Head of caudate nucleus (tissue), 42 donors: ENCODE results near the gene MPL.

ENCODE experiments used
- DNase-seq, 42 donors: peaks; one replicate each; pipeline versions ENCODE4 v3.0.0 to v3.0.0-alpha.2; 2020 to 2021; ENCODE audit warnings: mixed read lengths in 7 of 42
- intact Hi-C: fragments of 100-400 bp; cut with DNase I; formaldehyde crosslinking; loops from one replicate; pipeline ENCODE4 v1.15.0; 2022

MPL gene

DNA sequence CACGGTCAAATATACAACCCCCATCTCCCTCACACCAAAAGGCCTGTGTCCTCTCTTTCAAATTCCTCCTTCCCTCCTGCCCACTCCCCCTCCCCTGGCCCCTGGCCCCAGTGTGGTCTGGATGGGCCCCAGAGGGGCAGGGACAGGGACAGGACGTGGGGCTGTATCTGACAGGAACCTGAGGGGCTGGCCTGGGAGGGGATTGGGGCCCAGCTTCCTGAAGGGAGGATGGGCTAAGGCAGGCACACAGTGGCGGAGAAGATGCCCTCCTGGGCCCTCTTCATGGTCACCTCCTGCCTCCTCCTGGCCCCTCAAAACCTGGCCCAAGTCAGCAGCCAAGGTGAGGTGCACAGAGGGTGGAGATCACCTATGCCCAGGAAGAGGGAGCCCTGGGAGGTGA lies at the start of gene MPL:
Gene MPL (plus strand): TSS at position 231 of the 400 bp plus-strand sequence. CDS start 31 bp downstream, at position 262.
- peak in 2 of 42 donors; percentile 13 to 23 for DNase-seq
- intact Hi-C loops: no loop called here

- DNase-seq: peak in 6 of 42 donors; percentile 21 to 47 (median 34)
- intact Hi-C loops: no loop called here
These were observed 49.4 kb upstream of the MPL start for GRCh38 chr1:43288058-43288784.

DNA sequence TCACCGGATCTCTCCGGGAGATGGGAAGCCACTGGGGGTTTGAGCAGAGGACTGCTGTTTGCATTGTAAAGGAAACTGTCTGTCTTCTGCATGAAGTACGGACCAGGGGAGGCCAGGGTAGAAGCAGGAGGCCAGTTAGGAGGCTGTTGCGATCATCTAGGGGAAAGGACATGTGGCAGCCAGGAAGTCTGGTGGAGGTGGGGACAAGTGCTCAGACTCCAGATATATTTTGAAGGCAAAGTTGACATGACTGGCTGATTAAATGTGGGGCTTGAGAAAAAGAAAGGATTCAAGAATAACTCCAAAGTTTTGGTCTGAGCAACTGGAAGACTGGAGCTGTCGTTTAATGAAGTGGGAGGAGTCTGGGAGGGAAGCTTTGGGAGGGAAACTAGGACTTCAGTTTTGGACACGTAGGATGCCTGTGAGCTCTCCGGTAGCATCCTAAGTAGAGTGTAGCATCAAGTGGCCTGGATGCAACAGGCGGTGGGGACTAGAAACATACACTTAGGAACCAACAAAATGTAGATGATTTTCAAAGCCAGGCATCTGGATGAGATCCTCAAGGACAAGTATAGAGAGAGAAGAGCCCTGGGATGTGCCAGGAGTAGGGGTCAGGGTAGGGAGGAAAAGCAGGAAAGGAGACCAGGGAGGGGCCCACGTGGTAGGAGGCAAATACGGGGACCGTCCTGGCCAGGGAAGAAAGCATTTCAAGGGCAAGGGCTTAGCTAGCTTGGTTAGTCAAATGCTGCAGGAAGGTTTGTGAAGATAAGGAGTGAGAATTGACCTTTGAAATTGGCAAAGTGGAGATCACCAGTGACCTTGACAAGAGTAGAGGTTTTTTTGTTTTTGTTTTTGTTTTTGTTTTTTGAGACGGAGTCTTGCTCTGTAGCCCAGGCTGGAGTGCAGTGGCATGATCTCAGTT lies 48.6 kb upstream of the MPL start:
- intact Hi-C loops: no loop called here
- no peak for DNase-seq

DNA sequence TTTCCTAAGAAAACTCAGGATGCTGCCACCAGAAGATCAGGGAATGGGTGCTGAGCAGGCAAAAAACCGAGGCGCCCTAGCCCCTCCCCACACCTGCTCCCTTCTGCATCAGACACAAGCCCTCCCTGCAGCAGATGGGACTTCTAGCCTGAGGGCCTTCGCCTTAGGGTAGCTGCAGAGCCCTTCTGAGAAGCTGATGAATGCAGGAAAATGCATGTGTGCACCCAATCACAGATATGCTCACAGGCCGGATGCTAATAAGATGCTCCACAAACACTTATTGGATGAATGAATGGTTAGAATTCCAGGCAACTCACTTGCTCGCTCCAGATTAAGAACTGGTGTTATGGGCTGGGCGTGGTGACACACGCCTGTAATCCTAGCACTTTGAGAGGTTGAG lies 45.4 kb upstream of the MPL start:
- no peak for DNase-seq
- intact Hi-C loops: no loop called here

- no peak for DNase-seq
- intact Hi-C loops: no loop called here
These were observed 44.9 kb upstream of the MPL start for GRCh38 chr1:43292679-43293078.

DNA sequence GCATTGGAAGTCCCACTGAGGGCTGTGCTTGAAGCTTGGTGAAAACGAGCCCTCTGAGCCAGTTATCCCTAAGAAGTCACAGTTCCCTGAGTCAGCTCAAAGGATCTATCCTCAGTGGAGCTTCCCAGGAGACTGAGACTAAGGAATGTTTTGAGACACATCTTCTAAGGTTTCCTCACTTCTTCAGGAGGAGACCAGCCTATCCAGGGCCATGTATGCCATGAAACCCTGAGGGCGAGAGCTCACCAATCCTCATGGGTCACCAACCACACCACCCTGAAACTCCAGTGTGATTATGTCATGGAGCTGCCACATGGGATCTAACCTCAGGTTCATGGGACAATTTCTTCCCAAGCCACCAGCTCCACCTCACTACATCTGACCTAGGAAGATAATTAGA lies 44.4 kb upstream of the MPL start:
- intact Hi-C loops: no loop called here
- no peak for DNase-seq

- peak; percentile 48 to 90 (median 73) for DNase-seq
- intact Hi-C loops: no loop called here
These were observed 43.5 kb upstream of the MPL start for GRCh38 chr1:43293896-43294760.

- intact Hi-C loops: no loop called here
- no peak for DNase-seq
These were observed 42.9 kb upstream of the MPL start for GRCh38 chr1:43294761-43295160.

GRCh38 chr1:43296207-43296606 lies 41.4 kb upstream of the MPL start:
- DNase-seq: no peak
- intact Hi-C loops: no loop called here

DNA sequence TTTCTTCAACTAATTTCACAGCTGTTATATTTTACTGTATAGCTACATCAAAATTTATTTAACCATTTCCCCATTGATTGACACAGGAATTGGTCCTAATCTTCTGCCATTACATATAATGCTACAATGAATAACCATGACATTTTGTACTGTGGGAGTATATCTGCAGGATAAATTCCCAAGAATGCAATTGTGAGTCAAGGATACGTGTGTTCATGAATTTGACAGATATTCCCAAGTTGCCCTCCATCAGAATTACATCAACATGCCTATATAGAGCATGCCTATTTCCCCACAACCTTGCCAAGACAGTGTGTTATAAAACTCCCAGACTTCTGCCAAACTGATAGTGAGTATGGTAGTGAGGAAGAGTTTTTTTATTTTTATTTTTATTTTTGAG lies 39.6 kb upstream of the MPL start:
- intact Hi-C loops: no loop called here
- DNase-seq: no peak

DNA sequence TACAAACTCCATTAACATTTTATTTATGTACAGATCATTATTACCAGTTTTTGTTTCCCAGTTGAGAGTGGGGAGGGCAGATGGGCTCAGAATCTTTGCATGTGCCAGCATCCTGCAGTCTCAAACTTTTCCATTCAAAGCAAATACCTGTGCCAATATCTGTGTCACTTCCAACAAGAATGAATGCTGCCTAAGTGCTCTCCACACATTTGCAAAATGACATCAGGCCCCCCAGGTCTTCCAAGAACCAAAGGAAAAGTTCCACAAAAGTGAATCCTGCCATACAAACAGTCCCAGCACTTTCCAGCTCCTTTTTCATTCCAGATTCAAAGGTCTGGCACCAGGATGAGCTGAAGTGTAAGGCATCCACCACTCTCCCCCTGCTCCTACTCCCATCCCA lies 38.5 kb upstream of the MPL start:
- DNase-seq: no peak
- intact Hi-C loops: no loop called here

DNA sequence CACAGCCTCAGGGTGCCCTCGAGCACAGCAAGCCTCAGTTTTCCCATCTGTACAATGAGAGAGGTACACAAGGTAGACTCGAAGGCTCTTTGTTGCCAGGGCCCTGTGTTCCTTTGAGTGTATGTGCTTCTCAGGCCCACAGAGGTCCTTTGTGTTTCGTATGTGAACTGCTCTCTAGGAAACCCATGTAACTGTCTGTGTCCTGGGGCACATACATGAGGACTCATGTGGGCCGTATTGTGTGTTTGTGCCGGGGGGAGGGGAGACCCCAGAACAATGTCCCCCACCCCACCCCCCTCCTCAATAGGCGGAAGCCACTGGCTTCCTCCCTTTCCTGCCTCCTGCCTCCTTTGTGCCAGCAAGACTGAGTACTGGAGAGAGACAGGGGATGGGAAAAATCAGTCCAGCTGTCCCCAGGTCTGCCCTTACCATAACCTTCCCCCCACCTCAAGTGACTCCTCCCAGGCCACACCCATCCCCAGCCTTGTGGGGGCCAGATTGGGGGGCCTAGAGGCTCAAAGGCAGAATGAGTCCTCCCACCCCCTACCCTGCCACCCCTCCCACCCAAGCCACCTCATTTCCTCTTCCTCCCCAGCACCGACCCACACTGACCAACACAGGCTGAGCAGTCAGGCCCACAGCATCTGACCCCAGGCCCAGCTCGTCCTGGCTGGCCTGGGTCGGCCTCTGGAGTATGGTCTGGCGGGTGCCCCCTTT lies 37.1 kb upstream of the MPL start, which contains the start of gene TIE1:
Gene TIE1 (plus strand): TSS at position 605 of the 717 bp plus-strand sequence. CDS start 90 bp downstream, at position 695.
- no peak for DNase-seq
- intact Hi-C loops: no loop called here

- DNase-seq: peak in 1 of 42 donors; percentile 51
- intact Hi-C loops: no loop called here
These were observed 35.4 kb upstream of the MPL start for GRCh38 chr1:43302201-43302600.

DNA sequence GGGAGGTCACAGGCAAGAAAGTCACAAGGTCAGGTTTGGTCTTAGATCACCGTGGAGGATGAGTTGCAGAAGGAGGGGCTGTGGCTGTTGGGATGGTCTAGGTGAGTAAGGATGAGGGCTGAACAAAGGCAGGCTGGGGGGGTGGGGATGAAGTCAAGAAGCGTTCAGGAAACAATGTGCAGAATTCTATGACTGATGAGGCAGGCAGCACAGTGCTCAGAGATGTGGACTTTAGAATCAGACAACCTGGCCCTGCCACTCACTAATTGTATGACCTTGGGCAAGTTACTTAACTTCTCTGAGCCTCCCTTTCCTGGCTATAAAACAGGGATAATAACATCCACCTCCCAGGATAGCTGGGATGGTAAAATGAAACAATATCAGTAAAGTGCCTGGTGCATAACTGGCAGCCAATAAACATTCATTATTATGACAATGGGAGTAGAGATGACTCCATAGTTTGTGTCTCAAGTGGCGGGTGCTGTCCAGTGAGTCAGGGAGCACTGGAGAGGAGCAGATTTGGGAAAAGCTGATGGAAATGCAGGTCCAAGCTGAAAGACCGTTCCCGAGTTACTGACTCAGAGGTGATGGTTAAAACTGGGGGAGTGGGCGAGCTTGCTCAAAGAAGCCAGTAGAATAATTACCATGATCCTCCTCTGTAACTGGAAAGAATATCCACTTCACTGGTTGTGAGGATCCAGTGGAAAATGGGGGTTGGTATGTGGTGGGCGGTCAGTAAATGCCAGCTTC lies 34.7 kb upstream of the MPL start:
- intact Hi-C loops: no loop called here
- peak in 1 of 42 donors; percentile 19 for DNase-seq

GRCh38 chr1:43303471-43304313 lies 33.9 kb upstream of the MPL start:
- intact Hi-C loops: no loop called here
- DNase-seq: peak in 2 of 42 donors; percentile 4 to 19

- peak in 1 of 42 donors; percentile 10 for DNase-seq
- intact Hi-C loops: no loop called here
These were observed 33.3 kb upstream of the MPL start for GRCh38 chr1:43304314-43304681.

DNA sequence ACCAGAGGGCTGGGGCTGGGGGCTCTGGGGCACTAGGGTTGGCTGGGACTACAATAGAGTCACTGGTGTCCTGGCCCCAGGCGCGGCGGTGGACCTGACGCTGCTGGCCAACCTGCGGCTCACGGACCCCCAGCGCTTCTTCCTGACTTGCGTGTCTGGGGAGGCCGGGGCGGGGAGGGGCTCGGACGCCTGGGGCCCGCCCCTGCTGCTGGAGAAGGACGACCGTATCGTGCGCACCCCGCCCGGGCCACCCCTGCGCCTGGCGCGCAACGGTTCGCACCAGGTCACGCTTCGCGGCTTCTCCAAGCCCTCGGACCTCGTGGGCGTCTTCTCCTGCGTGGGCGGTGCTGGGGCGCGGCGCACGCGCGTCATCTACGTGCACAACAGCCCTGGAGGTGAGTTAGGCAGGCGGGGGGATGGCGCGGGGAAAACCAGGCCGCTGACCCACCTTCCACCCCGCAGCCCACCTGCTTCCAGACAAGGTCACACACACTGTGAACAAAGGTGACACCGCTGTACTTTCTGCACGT lies 32.8 kb upstream of the MPL start:
- intact Hi-C loops: no loop called here
- DNase-seq: peak in 2 of 42 donors; percentile 3 to 27
